Lower leg skin (tissue), 4 donors: ENCODE data around the gene SAMD3. TPM values are rescaled to one million over a fixed set of nuclear protein-coding genes. Genes with fewer than 3 reads are reported as not detected.

Experiments used
- DNase-seq, 2 donors: peaks; one replicate each; pipeline ENCODE4 v3.0.0-alpha.2; 2019; ENCODE audit warnings: low spot score in 2 of 2
- H3K4me3 ChIP-seq: fragments of 200-600 bp; sonication (generic); 2 replicates; pipeline ENCODE4 v1.5.1; 2017; ENCODE audit warnings: mild to moderate bottlenecking, low read depth; ENCODE audit not compliant: poor library complexity, severe bottlenecking
- CTCF ChIP-seq, 3 donors: fragments of 450-650 bp; IDR thresholded peaks; one replicate each; pipeline ENCODE4 v1.5.1; 2016; ENCODE audit warnings: antibody characterized with exemption in 3 of 3, mild to moderate bottlenecking in 3 of 3, moderate library complexity in 2 of 3
- POLR2A ChIP-seq, 2 donors: fragments of 450-650 bp; IDR thresholded peaks; one replicate each; pipeline ENCODE4 v1.6.1; 2016 to 2017; ENCODE audit warnings: antibody characterized with exemption in 2 of 2, mild to moderate bottlenecking in 1 of 2, moderate library complexity in 1 of 2
- WGBS, 2 donors: methylation state at CpG; one replicate each; pipeline ENCODE4 v1.1.5; 2018; 5-methylcytosine and 5-hydroxymethylcytosine counted together
- intact Hi-C: fragments of 100-400 bp; cut with DNase I; formaldehyde crosslinking; loops from one replicate; pipeline ENCODE4 v1.15.0; 2023; ENCODE audit warnings: low total_unique reads
- total RNA-seq, 4 donors: library from RNA; depleted of rRNA; stranded (reverse); fragments of >200 nt; gene quantifications; one replicate each; pipeline ENCODE4 v1.1.0, GENCODE V29; 2016

SAMD3 gene
- total RNA-seq, 4 donors from 2014 or later = not detected

GRCh38 chr6:130148181-130148580, 74.6 kb downstream of the SAMD3 start:
- DNase-seq = no peak
- 84 to 87% methylated on average over 7 of the region's 7 CpGs for WGBS, 2 donors
- intact Hi-C loops = no loop called here
- TF ChIP-seq POLR2A (IDR thresholded peaks at IDR 0.05) (no peak), CTCF (IDR thresholded peaks at IDR 0.05) (no peak)
- no peak overlapping the region for H3K4me3 ChIP-seq

DNA sequence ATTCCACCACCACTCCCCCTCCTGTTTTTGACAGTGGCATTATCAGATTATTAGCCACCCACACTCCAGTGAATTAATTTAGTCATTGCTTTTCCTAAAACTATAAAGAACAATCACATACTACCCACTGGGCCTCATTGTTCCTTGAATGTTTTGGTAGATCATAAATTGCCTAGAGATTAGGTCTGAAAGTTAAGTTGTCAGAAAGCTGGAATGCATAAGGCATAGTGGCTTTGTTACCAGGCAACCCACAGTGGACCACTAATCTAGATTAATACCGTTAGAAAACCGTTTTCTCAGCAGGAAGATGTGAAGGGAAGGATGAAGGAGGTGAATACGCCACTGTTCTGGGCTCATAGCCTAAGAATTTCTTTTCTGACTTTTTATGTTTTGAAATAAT, 75.6 kb downstream of the SAMD3 start:
- intact Hi-C loops = no loop called here
- no peak for DNase-seq
- H3K4me3 ChIP-seq = no peak overlapping the region
- TF ChIP-seq CTCF (IDR thresholded peaks at IDR 0.05) = no peak
- TF ChIP-seq POLR2A (IDR thresholded peaks at IDR 0.05) = no peak
- WGBS, 2 donors = 88 to 91% methylated on average over 3 of the region's 3 CpGs

DNA sequence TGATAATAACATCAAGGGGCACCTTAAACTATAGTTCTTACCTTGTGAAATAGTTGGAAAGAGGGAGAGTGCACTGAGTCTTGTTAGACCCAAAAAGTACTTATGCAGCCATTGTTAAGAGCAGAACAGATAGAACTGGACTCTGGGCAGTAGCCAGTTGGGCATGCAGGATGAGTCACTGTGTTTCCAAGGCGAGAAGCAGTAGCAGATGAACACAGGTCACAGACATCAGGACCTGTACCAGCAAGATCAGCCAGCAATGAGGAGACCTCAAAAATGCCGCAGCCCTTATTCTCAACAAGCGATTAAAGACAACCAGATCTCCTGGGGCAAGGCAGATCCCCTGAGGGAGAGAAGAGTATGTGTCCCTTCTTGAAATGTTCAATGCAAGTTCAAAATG, 79.0 kb downstream of the SAMD3 start:
- intact Hi-C loops = no loop called here
- 85 to 90% methylated on average over 3 of the region's 3 CpGs for WGBS, 2 donors
- no peak for TF ChIP-seq POLR2A (IDR thresholded peaks at IDR 0.05)
- TF ChIP-seq CTCF (IDR thresholded peaks at IDR 0.05) = no peak
- no peak overlapping the region for H3K4me3 ChIP-seq
- DNase-seq = no peak

DNA sequence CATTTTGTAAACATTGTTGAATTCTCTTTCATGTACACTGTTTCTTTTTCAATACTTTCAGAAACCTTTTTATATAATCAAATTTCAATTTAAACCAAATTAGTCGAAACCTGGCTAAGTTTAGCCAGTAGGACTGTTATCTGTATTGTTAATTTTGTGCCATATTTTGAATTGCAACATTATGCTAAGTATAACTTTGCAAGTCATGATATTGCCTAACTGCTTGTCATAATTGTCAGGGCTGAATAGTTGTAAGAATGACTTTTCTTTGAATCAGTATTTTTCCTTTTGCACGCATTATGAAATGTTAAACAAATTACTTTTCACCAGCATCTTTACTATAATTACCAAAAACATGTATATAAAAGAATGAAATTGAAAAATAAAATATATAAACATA, 82.7 kb downstream of the SAMD3 start:
- WGBS, 2 donors = 88 to 97% methylated on average over 2 of the region's 2 CpGs
- TF ChIP-seq CTCF (IDR thresholded peaks at IDR 0.05) (no peak), POLR2A (IDR thresholded peaks at IDR 0.05) (no peak)
- intact Hi-C loops = no loop called here
- no peak for DNase-seq
- no peak overlapping the region for H3K4me3 ChIP-seq

- TF ChIP-seq CTCF (IDR thresholded peaks at IDR 0.05) = no peak
- no peak for TF ChIP-seq POLR2A (IDR thresholded peaks at IDR 0.05)
- DNase-seq = no peak
- H3K4me3 ChIP-seq = no peak overlapping the region
- intact Hi-C loops = no loop called here
- 86 to 88% methylated on average over 3 of the region's 3 CpGs for WGBS, 2 donors
These were observed 83.9 kb downstream of the SAMD3 start for GRCh38 chr6:130138909-130139242.

DNA sequence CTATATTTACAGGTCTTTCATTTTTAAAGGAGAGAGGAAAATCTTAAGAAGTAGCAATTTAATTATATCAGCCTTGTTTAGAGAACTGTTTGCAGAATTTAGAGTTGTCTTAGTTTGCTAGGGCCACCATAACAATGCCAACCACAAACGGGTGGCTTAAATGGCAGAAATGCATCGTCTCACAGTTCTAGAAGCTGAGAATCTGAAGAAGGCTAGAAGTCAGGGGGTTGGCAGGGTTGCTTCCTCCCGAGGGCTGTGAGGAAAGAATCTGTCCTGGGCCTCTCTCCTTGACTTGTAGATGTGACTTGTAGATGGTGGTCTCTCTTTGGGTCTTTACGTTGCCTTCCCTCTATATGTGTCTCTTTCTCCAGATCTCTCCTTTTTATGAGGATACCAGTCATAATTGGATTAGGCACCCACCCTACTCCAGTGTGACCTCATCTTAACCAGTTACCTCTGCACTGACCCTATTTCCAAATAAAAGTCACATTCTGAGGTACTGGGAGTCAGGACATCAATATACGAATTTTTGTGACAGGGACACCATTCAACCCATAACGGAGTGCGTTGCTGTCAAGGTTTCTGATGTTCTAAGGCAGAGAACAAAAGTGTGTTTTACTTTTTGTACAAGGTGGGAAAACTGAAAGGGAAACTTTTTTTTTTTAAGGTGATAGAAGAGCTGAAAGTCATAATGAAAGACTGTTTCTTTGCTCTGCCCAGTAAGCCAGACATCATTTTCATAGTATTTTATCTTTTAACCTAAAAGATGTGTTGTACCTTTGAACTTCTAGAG, 84.4 kb downstream of the SAMD3 start:
- 79 to 89% methylated on average over 7 of the region's 7 CpGs for WGBS, 2 donors
- no peak for TF ChIP-seq CTCF (IDR thresholded peaks at IDR 0.05)
- no peak for TF ChIP-seq POLR2A (IDR thresholded peaks at IDR 0.05)
- no peak for DNase-seq
- no peak overlapping the region for H3K4me3 ChIP-seq
- intact Hi-C loops = no loop called here
